ENCODE results near the gene MIEF1.

DNA sequence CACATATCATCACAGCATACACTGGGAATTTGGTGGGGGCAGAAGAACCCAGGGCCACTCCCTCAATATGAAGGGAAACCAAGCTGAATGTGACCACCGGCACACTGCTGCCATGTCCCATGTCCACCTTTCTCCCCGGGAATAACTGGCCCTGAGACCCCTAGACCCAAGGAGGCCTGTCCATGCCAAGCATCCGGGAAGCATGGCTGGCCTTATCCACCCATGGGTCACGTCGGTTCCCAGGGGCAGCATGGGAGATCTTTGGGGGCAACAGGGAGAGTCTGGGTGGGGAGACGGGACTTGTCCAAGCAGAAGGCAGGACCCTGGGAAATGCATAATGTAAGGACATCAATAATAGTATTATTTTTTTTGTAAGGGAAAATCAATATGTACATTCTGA is 10.4 kb upstream of the MIEF1 start:
- no peak for TF ChIP-seq RXRA (IDR thresholded peaks at IDR 0.05; ENCODE audit: borderline replicate concordance, low read depth)
- TF ChIP-seq MXI1 (IDR thresholded peaks at IDR 0.05; ENCODE audit: low read depth, low read length): no peak
- no peak for TF ChIP-seq CTCF (IDR thresholded peaks at IDR 0.05)
- no peak for TF ChIP-seq TAF1 (IDR thresholded peaks at IDR 0.05; ENCODE audit: borderline replicate concordance, low read depth, low read length)
